NCI-H748 (cell line): ENCODE results near the gene SUPT20H.
"Not testable (repeated sequence)": the region's sequence is repeated elsewhere in the genome, so short reads cannot be mapped to it uniquely, and the experiment has no call there.

Experiments
- DNase-seq: peaks from one replicate; lab custom pipeline; 2025; ENCODE audit not compliant: unreplicated experiment; lab: John Stamatoyannopoulos, UW

The SUPT20H gene

GRCh38 chr13:37070145-37070695 lies 10.7 kb upstream of the SUPT20H start:
- DNase-seq = no peak

- no peak for DNase-seq
Observed at GRCh38 chr13:37069597-37070103, 10.2 kb upstream of the SUPT20H start.

GRCh38 chr13:37068962-37069361 lies 9.5 kb upstream of the SUPT20H start:
- peak; percentile 11 for DNase-seq

GRCh38 chr13:37067874-37068273 lies 8.4 kb upstream of the SUPT20H start:
- DNase-seq = no peak

- peak; percentile 21 for DNase-seq
Observed at GRCh38 chr13:37065890-37066526, 6.5 kb upstream of the SUPT20H start.

GRCh38 chr13:37059848-37060192 lies 332 bp upstream of the SUPT20H start:
- no peak for DNase-seq

- not testable (repeated sequence) for DNase-seq
Observed at GRCh38 chr13:37056228-37056627, 3.3 kb downstream of the SUPT20H start.

GRCh38 chr13:37053111-37053510 lies 6.4 kb downstream of the SUPT20H start:
- DNase-seq = not testable (repeated sequence)

GRCh38 chr13:37049810-37050209 lies 9.7 kb downstream of the SUPT20H start:
- DNase-seq = no peak

GRCh38 chr13:37047846-37048245 lies 11.6 kb downstream of the SUPT20H start:
- DNase-seq = no peak

GRCh38 chr13:37047032-37047431 lies 12.5 kb downstream of the SUPT20H start:
- no peak for DNase-seq

GRCh38 chr13:37046062-37046461 lies 13.4 kb downstream of the SUPT20H start:
- DNase-seq = no peak

- DNase-seq = no peak
Observed at GRCh38 chr13:37040789-37041188, 18.7 kb downstream of the SUPT20H start.

- no peak for DNase-seq
Observed at GRCh38 chr13:37039896-37040295, 19.6 kb downstream of the SUPT20H start.

GRCh38 chr13:37037241-37037640 lies 22.2 kb downstream of the SUPT20H start:
- DNase-seq = no peak

GRCh38 chr13:37029617-37030016 lies 29.9 kb downstream of the SUPT20H start:
- no peak for DNase-seq

- no peak for DNase-seq
Observed at GRCh38 chr13:37027639-37028038, 31.8 kb downstream of the SUPT20H start.

- no peak for DNase-seq
Observed at GRCh38 chr13:37026771-37027170, 32.7 kb downstream of the SUPT20H start.

- DNase-seq = no peak
Observed at GRCh38 chr13:37023871-37024270, 35.6 kb downstream of the SUPT20H start.

GRCh38 chr13:37014609-37015008 lies 44.9 kb downstream of the SUPT20H start:
- peak; percentile 16 for DNase-seq

GRCh38 chr13:37011788-37012187 lies 47.7 kb downstream of the SUPT20H start:
- no peak for DNase-seq

GRCh38 chr13:37011002-37011401 lies 48.5 kb downstream of the SUPT20H start:
- no peak for DNase-seq

GRCh38 chr13:37010424-37010823 lies 49.1 kb downstream of the SUPT20H start:
- DNase-seq = no peak
